H9 (cell line): ENCODE results near the gene MYH9. TPM values are rescaled to one million over a fixed set of nuclear protein-coding genes. Genes with fewer than 3 reads are reported as not detected.
A peak's percentile ranks its signal among the peaks of the same experiment; 100 is the strongest.

Experiments
- DNase-seq: peaks from one replicate; pipeline ENCODE4 v3.0.0-alpha.2; 2017
- H2AFZ ChIP-seq: one replicate; pipeline ENCODE4 v1.6.1; 2013; ENCODE audit warnings: mild to moderate bottlenecking, low read length, control low read depth, moderate library complexity
- H2AK5ac ChIP-seq: 2 replicates; pipeline ENCODE4 v1.6.1; 2013; ENCODE audit warnings: low read length, control low read depth, mixed read lengths; ENCODE audit not compliant: insufficient read length
- H2BK120ac ChIP-seq: one replicate; pipeline ENCODE4 v1.6.1; 2013; ENCODE audit warnings: low read depth, mild to moderate bottlenecking, low read length, control low read depth, inconsistent platforms; ENCODE audit not compliant: poor library complexity, severe bottlenecking
- H2BK12ac ChIP-seq: 2 replicates; pipeline ENCODE4 v1.6.1; 2013; ENCODE audit warnings: low read length, control low read depth, mixed read lengths, low read depth; ENCODE audit not compliant: insufficient read length
- H2BK15ac ChIP-seq: 2 replicates; pipeline ENCODE4 v1.6.1; 2013; ENCODE audit warnings: low read depth, low read length, control low read depth
- H2BK20ac ChIP-seq: one replicate; pipeline ENCODE4 v1.6.1; 2013; ENCODE audit warnings: low read depth, mild to moderate bottlenecking, low read length, control low read depth, inconsistent platforms; ENCODE audit not compliant: poor library complexity, severe bottlenecking
- H2BK5ac ChIP-seq: 2 replicates; pipeline ENCODE4 v1.6.1; 2013; ENCODE audit warnings: low read length, control low read depth, mixed read lengths; ENCODE audit not compliant: insufficient read length
- H3K14ac ChIP-seq: 2 replicates; pipeline ENCODE4 v1.6.1; 2013; ENCODE audit warnings: low read length, control low read depth; ENCODE audit not compliant: insufficient read depth
- H3K18ac ChIP-seq: 2 replicates; pipeline ENCODE4 v1.6.1; 2013; ENCODE audit warnings: low read depth, mild to moderate bottlenecking, mixed read lengths, low read length, control low read depth; ENCODE audit not compliant: insufficient read length
- H3K23ac ChIP-seq: 2 replicates; pipeline ENCODE4 v1.6.1; 2013; ENCODE audit warnings: low read length, control low read depth, mixed read lengths, low read depth; ENCODE audit not compliant: insufficient read length
- H3K23me2 ChIP-seq: 2 replicates; pipeline ENCODE4 v1.6.1; 2013; ENCODE audit warnings: low read depth, mild to moderate bottlenecking, mixed read lengths, low read length, control low read depth; ENCODE audit not compliant: insufficient read length, poor library complexity, severe bottlenecking
- H3K27ac ChIP-seq: 2 replicates; pipeline ENCODE4 v1.5.1; 2013; ENCODE audit warnings: low read length, control low read depth, mixed read lengths, low read depth; ENCODE audit not compliant: insufficient read length
- H3K27me3 ChIP-seq: 2 replicates; pipeline ENCODE4 v1.6.1; 2013; ENCODE audit warnings: low read length, control low read depth, inconsistent platforms; ENCODE audit not compliant: insufficient read depth
- H3K4ac ChIP-seq: 2 replicates; pipeline ENCODE4 v1.6.1; 2013; ENCODE audit warnings: low read depth, mild to moderate bottlenecking, control low read depth, inconsistent platforms, low read length, moderate library complexity
- H3K4me1 ChIP-seq: 2 replicates; pipeline ENCODE4 v1.6.1; 2013; ENCODE audit warnings: low read length, control low read depth, inconsistent platforms; ENCODE audit not compliant: insufficient read depth
- H3K4me2 ChIP-seq: 2 replicates; pipeline ENCODE4 v1.6.1; 2013; ENCODE audit warnings: low read length, control low read depth, mixed read lengths; ENCODE audit not compliant: insufficient read length, insufficient read depth
- H3K56ac ChIP-seq: 2 replicates; pipeline ENCODE4 v1.6.1; 2013; ENCODE audit warnings: low read depth, mild to moderate bottlenecking, mixed read lengths, low read length, control low read depth; ENCODE audit not compliant: insufficient read length
- H3K79me1 ChIP-seq: 2 replicates; pipeline ENCODE4 v1.6.1; 2013; ENCODE audit warnings: low read depth, mild to moderate bottlenecking, moderate library complexity, low read length, control low read depth, inconsistent platforms; ENCODE audit not compliant: insufficient read depth, poor library complexity, severe bottlenecking
- H3K79me2 ChIP-seq: 2 replicates; pipeline ENCODE4 v1.6.1; 2013; ENCODE audit warnings: low read length, control low read depth, inconsistent platforms; ENCODE audit not compliant: insufficient read depth
- H3K9ac ChIP-seq: 2 replicates; pipeline ENCODE4 v1.6.1; 2013; ENCODE audit warnings: low read length, control low read depth, mixed read lengths; ENCODE audit not compliant: insufficient read length; ENCODE audit errors: extremely low read depth
- H3K9me3 ChIP-seq: one replicate; pipeline ENCODE4 v1.6.1; 2013; ENCODE audit warnings: low read depth, low read length, inconsistent platforms; ENCODE audit not compliant: control insufficient read depth
- H3T11ph ChIP-seq: one replicate; pipeline ENCODE4 v1.6.1; 2013; ENCODE audit warnings: mild to moderate bottlenecking, low read length, control low read depth, inconsistent platforms
- H4K20me1 ChIP-seq: one replicate; pipeline ENCODE4 v1.6.1; 2013; ENCODE audit not compliant: control insufficient read depth, insufficient read length, insufficient read depth
- H4K5ac ChIP-seq: 2 replicates; pipeline ENCODE4 v1.6.1; 2013; ENCODE audit warnings: low read depth, mild to moderate bottlenecking, mixed read lengths, low read length, control low read depth; ENCODE audit not compliant: insufficient read length
- H4K8ac ChIP-seq: replicated peaks from 2 replicates; pipeline ENCODE4 v1.6.1; 2013; ENCODE audit warnings: low read length, control low read depth, mixed read lengths, low read depth; ENCODE audit not compliant: insufficient read length
- H4K91ac ChIP-seq: 2 replicates; pipeline ENCODE4 v1.6.1; 2013; ENCODE audit warnings: low read depth, mild to moderate bottlenecking, moderate library complexity, mixed read lengths, low read length, control low read depth; ENCODE audit not compliant: insufficient read length
- H3K27ac Mint-ChIP-seq, 3 experiments: 2 replicates in 2 of 3; 3 replicates in 1 of 3; pipeline ENCODE4 v1.8.0; 2020 to 2021; ENCODE audit warnings: mixed read lengths in 3 of 3, mild to moderate bottlenecking in 1 of 3, moderate library complexity in 1 of 3
- H3K27me3 Mint-ChIP-seq: 2 replicates; pipeline ENCODE4 v1.8.0; 2021; ENCODE audit warnings: low read depth, mild to moderate bottlenecking, moderate library complexity, mixed read lengths
- H3K36me3 Mint-ChIP-seq, 3 experiments: 2 replicates in 2 of 3; 3 replicates in 1 of 3; pipeline ENCODE4 v1.8.0; 2020 to 2021; ENCODE audit warnings: low read depth in 3 of 3, mixed read lengths in 3 of 3; ENCODE audit not compliant: insufficient read depth in 1 of 3
- H3K4me1 Mint-ChIP-seq, 2 experiments: 2 replicates each; pipeline ENCODE4 v1.8.0; 2020; ENCODE audit warnings: mixed read lengths in 2 of 2
- H3K4me3 Mint-ChIP-seq, 2 experiments: 2 replicates in 1 of 2; 3 replicates in 1 of 2; pipeline ENCODE4 v1.8.0; 2020 to 2021; ENCODE audit warnings: mild to moderate bottlenecking in 2 of 2, mixed read lengths in 2 of 2, moderate library complexity in 1 of 2
- H3K9me3 Mint-ChIP-seq, 2 experiments: 2 replicates in 1 of 2; 3 replicates in 1 of 2; pipeline ENCODE4 v1.8.0; 2020; ENCODE audit warnings: mild to moderate bottlenecking in 2 of 2, mixed read lengths in 2 of 2, moderate library complexity in 1 of 2
- CTCF ChIP-seq: fragments of 200-600 bp; sonication (generic); conservative IDR thresholded peaks from 3 replicates; pipeline ENCODE4 v1.8.0; 2021; ENCODE audit warnings: antibody characterized with exemption, mild to moderate bottlenecking
- WGBS: extraction: QIAGEN DNeasy Blood & Tissue Kit; methylation state at CpG from one replicate; pipeline ENCODE4 v1.1.7; 2013; ENCODE audit warnings: missing lambda C conversion rate, low lambda C conversion rate, mixed read lengths; ENCODE audit not compliant: insufficient read length; ENCODE audit errors: extremely low coverage; 5-methylcytosine and 5-hydroxymethylcytosine counted together
- total RNA-seq: library from RNA; stranded (reverse); gene quantifications from 2 replicates; pipeline ENCODE4 v1.2.1, GENCODE V29; 2021

Gene MYH9
- total RNA-seq, 1 experiment from 2014 or later = 266 TPM

GRCh38 chr22:36335621-36336020 is 52.1 kb downstream of the MYH9 start:
- no peaks in the 10 kb centered on the region for H3K9me3 Mint-ChIP-seq
- H3K4me1 ChIP-seq = no peaks in the 10 kb centered on the region; the same call in 1 of the 2 replicates

More at GRCh38 chr22:36335621-36336020, 52.1 kb downstream of the MYH9 start:
- H3K79me2 ChIP-seq = peaks cover 2% of the 10 kb centered on the region; the same call in 1 of the 2 replicates
- no peak overlapping the region for H3K18ac ChIP-seq
- H3K56ac ChIP-seq = no peak overlapping the region
- H2AFZ ChIP-seq = no peak overlapping the region
- H2AK5ac ChIP-seq = no peak overlapping the region
- H3K23ac ChIP-seq = no peak overlapping the region
- no peak overlapping the region for H4K5ac ChIP-seq
- H3K4me1 Mint-ChIP-seq = peaks cover 59 to 63% of the 10 kb centered on the region in 2 experiments
- H3K27me3 Mint-ChIP-seq = no peaks in the 10 kb centered on the region
- no peak overlapping the region for H2BK120ac ChIP-seq
- H2BK15ac ChIP-seq = no peak overlapping the region
- H3K27me3 ChIP-seq = no peaks in the 10 kb centered on the region
- no peak overlapping the region for H2BK5ac ChIP-seq
- no peak overlapping the region for H2BK20ac ChIP-seq
- no peak overlapping the region for H3T11ph ChIP-seq
- H3K79me1 ChIP-seq = peaks cover 2% of the 10 kb centered on the region
- H3K14ac ChIP-seq = no peak overlapping the region
- no peak overlapping the region for H2BK12ac ChIP-seq
- no peaks in the 10 kb centered on the region for H3K23me2 ChIP-seq
- H3K27ac ChIP-seq = no peak overlapping the region
- peaks cover 47 to 90% (median 67%) of the 10 kb centered on the region in 3 experiments for H3K36me3 Mint-ChIP-seq
- H3K27ac Mint-ChIP-seq = peak overlapping the region; percentile 55 to 98 (median 98); a peak in 5 of 7 replicates
- H3K9me3 ChIP-seq = no peaks in the 10 kb centered on the region
- no peak overlapping the region for H3K9ac ChIP-seq
- no peak overlapping the region for H4K91ac ChIP-seq
- no peak for TF ChIP-seq CTCF
- WGBS = no CpG with 5 or more reads among the region's 9 CpGs
- no peak overlapping the region for H3K4ac ChIP-seq
- no peak for DNase-seq
- H3K4me3 Mint-ChIP-seq = no peak overlapping the region
- H3K4me2 ChIP-seq = no peak overlapping the region
- H4K8ac ChIP-seq = no peak overlapping the region
- H4K20me1 ChIP-seq = peaks cover 3% of the 10 kb centered on the region
